Ovary (tissue), 9 donors: ENCODE measurements around the gene SELENOT. TPM values are rescaled to one million over a fixed set of nuclear protein-coding genes. Genes with fewer than 3 reads are reported as not detected.
"Not testable (repeated sequence)": the region's sequence is repeated elsewhere in the genome, so short reads cannot be mapped to it uniquely, and the experiment has no call there.

Experiments used
- DNase-seq, 5 donors: peaks; one replicate each; pipeline ENCODE4 v3.0.0-alpha.2; 2019 to 2020
- H3K27ac ChIP-seq, 2 donors: fragments of 200-600 bp; one replicate each; pipeline versions ENCODE4 v1.5.1 to v1.8.0; 2019 to 2022
- H3K27me3 ChIP-seq: fragments of 200-600 bp; one replicate; pipeline ENCODE4 v1.8.0; 2022
- H3K36me3 ChIP-seq: fragments of 200-600 bp; sonication (generic); one replicate; pipeline ENCODE4 v1.5.1; 2019
- H3K4me1 ChIP-seq: one replicate; pipeline ENCODE4 v1.8.1; 2013; ENCODE audit warnings: mild to moderate bottlenecking, moderate library complexity; ENCODE audit not compliant: insufficient read depth
- H3K4me3 ChIP-seq: fragments of 200-600 bp; sonication (generic); one replicate; pipeline ENCODE4 v1.5.1; 2017
- H3K9me3 ChIP-seq, 2 donors: fragments of 200-600 bp in 1 of 2; sonication (generic) in 1 of 2; one replicate each; pipeline versions ENCODE4 v1.5.1 to v1.8.1; 2013 to 2019; ENCODE audit warnings: mild to moderate bottlenecking in 1 of 2, moderate library complexity in 1 of 2
- CTCF ChIP-seq, 3 donors: fragments of 450-650 bp in 2 of 3; fragments of 200-600 bp in 1 of 3; IDR thresholded peaks; one replicate each; pipeline versions ENCODE4 v1.5.1 to v1.8.0; 2016 to 2022; ENCODE audit warnings: antibody characterized with exemption in 3 of 3, mild to moderate bottlenecking in 1 of 3
- EP300 ChIP-seq: sonication (generic); formaldehyde crosslinking; IDR thresholded peaks from one replicate; pipeline ENCODE4 v1.6.1; 2017; ENCODE audit warnings: antibody characterized with exemption
- POLR2A ChIP-seq: fragments of 450-650 bp; IDR thresholded peaks from one replicate; pipeline ENCODE4 v1.6.1; 2017; ENCODE audit warnings: antibody characterized with exemption, mild to moderate bottlenecking, moderate library complexity
- WGBS, 3 donors: extraction: QIAGEN DNeasy Blood & Tissue Kit in 1 of 3; methylation state at CpG; one replicate each; pipeline versions ENCODE4 v1.1.5 to v1.1.7; 2013 to 2017; 5-methylcytosine and 5-hydroxymethylcytosine counted together
- intact Hi-C, 4 donors: fragments of 100-400 bp; cut with DNase I; formaldehyde crosslinking; loops; one replicate each; pipeline versions ENCODE4 v1.11.0 to v1.15.1; 2022 to 2023
- polyA plus RNA-seq, 2 donors: library from polyadenylated mRNA; stranded (reverse); fragments of 200-250 nt in 1 of 2; fragments of 350-450 nt in 1 of 2; fragmentation: Illumina TruSeq in 1 of 2; extraction: RNeasy Lipid Tissue Mini Kit (QIAGEN cat#74804) in 1 of 2; gene quantifications; one replicate each; pipeline ENCODE4 v1.2.3, GENCODE V29; 2013 to 2014
- total RNA-seq, 7 donors: library from RNA; depleted of rRNA in 2 of 7; stranded (reverse); fragments of >200 nt in 2 of 7; fragmentation: NEBNext Ultra II Directional in 3 of 7; extraction: Animal tissue kit (Norgen Biotek cat#: 25700) in 3 of 7; gene quantifications; one replicate each; pipeline versions ENCODE4 v1.1.0 to v1.2.4, GENCODE V29; 2016 to 2023
- donor health status: DM: no; HTN: no; CAD: no; lungs with moderate emphysema.
- donor health status: DM: no; HTN: no; CAD: no.
- donor health status: Bipolar disorder and iron deficiency.
- donor health status: DM: yes; HTN: yes; CAD: no.
- donor health status: DM: no; HTN: no; CAD: no.
- donor health status: DM: yes; HTN: yes; CAD: no.

Gene SELENOT
- total and polyA plus RNA-seq, 9 donors = 43.4 to 98.1 (median 69.1) TPM

GRCh38 chr3:150613709-150614480, 10.8 kb downstream of the SELENOT start:
- intact Hi-C loops = no loop called here
- WGBS, 3 donors = 90 to 93% (median 90%) methylated on average over 2 of the region's 2 CpGs
- no peak for DNase-seq
- no peaks in the 10 kb centered on the region for H3K27me3 ChIP-seq
- H3K4me1 ChIP-seq = peaks cover 6% of the 10 kb centered on the region
- no peak overlapping the region for H3K4me3 ChIP-seq
- no peak overlapping the region for H3K27ac ChIP-seq
- H3K36me3 ChIP-seq = no peaks in the 10 kb centered on the region
- no peaks in the 10 kb centered on the region for H3K9me3 ChIP-seq
- TF ChIP-seq POLR2A = no peak
- no peak for TF ChIP-seq CTCF (IDR thresholded peaks at IDR 0.05)
- no peak for TF ChIP-seq EP300

- H3K36me3 ChIP-seq = no peaks in the 10 kb centered on the region
- intact Hi-C loops = no loop called here
- DNase-seq = no peak
These were observed 17.0 kb downstream of the SELENOT start for GRCh38 chr3:150620002-150620689.

GRCh38 chr3:150622955-150623354, 19.8 kb downstream of the SELENOT start:
- H3K36me3 ChIP-seq, H3K27me3 ChIP-seq, H3K4me1 ChIP-seq, H3K27ac ChIP-seq, DNase-seq, H3K9me3 ChIP-seq, H3K4me3 ChIP-seq, intact Hi-C loops: not testable (repeated sequence)

More at GRCh38 chr3:150620002-150620689, 17.0 kb downstream of the SELENOT start:
- no peak overlapping the region for H3K4me3 ChIP-seq
- WGBS, 3 donors = 88 to 92% (median 89%) methylated on average over 7 of the region's 7 CpGs
- H3K4me1 ChIP-seq = peaks cover 2% of the 10 kb centered on the region
- TF ChIP-seq EP300 (no peak), POLR2A (no peak), CTCF (IDR thresholded peaks at IDR 0.05) (no peak)
- no peaks in the 10 kb centered on the region for H3K27me3 ChIP-seq
- H3K27ac ChIP-seq = no peak overlapping the region
- no peaks in the 10 kb centered on the region for H3K9me3 ChIP-seq

GRCh38 chr3:150623945-150624344, 20.8 kb downstream of the SELENOT start:
- no peaks in the 10 kb centered on the region for H3K36me3 ChIP-seq
- no peak for TF ChIP-seq CTCF (IDR thresholded peaks at IDR 0.05)
- TF ChIP-seq EP300 = no peak
- no peak for TF ChIP-seq POLR2A
- H3K27ac ChIP-seq = no peak overlapping the region
- H3K4me1 ChIP-seq = peaks cover 1% of the 10 kb centered on the region
- no peak for DNase-seq
- intact Hi-C loops = no loop called here
- no peak overlapping the region for H3K4me3 ChIP-seq
- no peaks in the 10 kb centered on the region for H3K27me3 ChIP-seq
- H3K9me3 ChIP-seq = no peaks in the 10 kb centered on the region
- WGBS, 3 donors = 97 to 98% (median 98%) methylated on average over 1 of the region's 1 CpG
